ENCODE data around the gene OR1D5.
"Not testable (repeated sequence)": the region's sequence is repeated elsewhere in the genome, so short reads cannot be mapped to it uniquely, and the experiment has no call there.

DNA sequence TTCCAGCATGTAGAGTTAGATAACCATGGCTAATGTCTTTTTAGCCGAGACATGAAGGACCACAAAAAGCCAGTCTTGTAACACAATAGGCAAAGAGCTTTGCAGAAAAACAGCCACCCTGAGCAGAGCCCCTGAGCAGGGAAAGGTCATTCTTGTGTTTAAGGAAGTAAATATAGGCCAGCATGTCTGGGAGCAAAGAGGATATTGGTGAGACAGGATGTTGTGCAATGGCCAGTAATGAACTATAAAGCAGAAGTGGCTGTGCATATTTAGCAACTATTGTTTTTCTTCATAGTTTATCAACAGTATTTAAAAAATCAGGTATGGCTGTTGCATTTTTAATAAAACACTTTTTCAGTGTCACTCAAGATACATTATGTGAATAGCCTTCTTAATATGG, 1.8 kb upstream of the OR1D5 start:
- TF ChIP-seq, protein P1, sequence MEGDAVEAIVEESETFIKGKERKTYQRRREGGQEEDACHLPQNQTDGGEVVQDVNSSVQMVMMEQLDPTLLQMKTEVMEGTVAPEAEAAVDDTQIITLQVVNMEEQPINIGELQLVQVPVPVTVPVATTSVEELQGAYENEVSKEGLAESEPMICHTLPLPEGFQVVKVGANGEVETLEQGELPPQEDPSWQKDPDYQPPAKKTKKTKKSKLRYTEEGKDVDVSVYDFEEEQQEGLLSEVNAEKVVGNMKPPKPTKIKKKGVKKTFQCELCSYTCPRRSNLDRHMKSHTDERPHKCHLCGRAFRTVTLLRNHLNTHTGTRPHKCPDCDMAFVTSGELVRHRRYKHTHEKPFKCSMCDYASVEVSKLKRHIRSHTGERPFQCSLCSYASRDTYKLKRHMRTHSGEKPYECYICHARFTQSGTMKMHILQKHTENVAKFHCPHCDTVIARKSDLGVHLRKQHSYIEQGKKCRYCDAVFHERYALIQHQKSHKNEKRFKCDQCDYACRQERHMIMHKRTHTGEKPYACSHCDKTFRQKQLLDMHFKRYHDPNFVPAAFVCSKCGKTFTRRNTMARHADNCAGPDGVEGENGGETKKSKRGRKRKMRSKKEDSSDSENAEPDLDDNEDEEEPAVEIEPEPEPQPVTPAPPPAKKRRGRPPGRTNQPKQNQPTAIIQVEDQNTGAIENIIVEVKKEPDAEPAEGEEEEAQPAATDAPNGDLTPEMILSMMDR (IDR thresholded peaks at IDR 0.05), result not testable (repeated sequence)
- TF ChIP-seq YY1 (IDR thresholded peaks at IDR 0.05; ENCODE audit: low read depth); EP300 (IDR thresholded peaks at IDR 0.05; ENCODE audit: borderline replicate concordance in 1 of 2, low read depth in 1 of 2, low read length in 1 of 2); MEF2A (IDR thresholded peaks at IDR 0.05; ENCODE audit: borderline replicate concordance, low read depth); TEAD4 (IDR thresholded peaks at IDR 0.05; ENCODE audit: borderline replicate concordance, insufficient read depth); RAD21 (IDR thresholded peaks at IDR 0.05; ENCODE audit: low read length); POLR2AphosphoS5 (IDR thresholded peaks at IDR 0.05; ENCODE audit: low read depth, low read length); JUND (IDR thresholded peaks at IDR 0.05): not testable (repeated sequence)
- TF ChIP-seq, protein P2, sequence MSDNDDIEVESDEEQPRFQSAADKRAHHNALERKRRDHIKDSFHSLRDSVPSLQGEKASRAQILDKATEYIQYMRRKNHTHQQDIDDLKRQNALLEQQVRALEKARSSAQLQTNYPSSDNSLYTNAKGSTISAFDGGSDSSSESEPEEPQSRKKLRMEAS (IDR thresholded peaks at IDR 0.05; ENCODE audit: low read depth), result not testable (repeated sequence)

All from SK-N-SH (cell line).